ENCODE data around the gene LEF1.

GRCh38 chr4:108010167-108010566 is 158.6 kb downstream of the LEF1 start:
- TF ChIP-seq CTCF (IDR thresholded peaks at IDR 0.05) (no peak), POLR2A (IDR thresholded peaks at IDR 0.05) (no peak)

Data from heart left ventricle (tissue), 13 donors.